Activated T-helper 2 cell treated with anti-CD3 and anti-CD28 coated beads, Interferon-gamma antibody, Interleukin-2, Interleukin-4, amounts not matched to agents 10 μg/mL and 5 μg/mL and 100 μg/mL, durations not matched to agents 14 hours and 24 hours and 36 hours (primary cell): ENCODE data around the gene CHST8. TPM values are rescaled to one million over a fixed set of nuclear protein-coding genes. Genes with fewer than 3 reads are reported as not detected.

ENCODE experiments used
- DNase-seq: peaks from one replicate; pipeline ENCODE4 v3.0.0; 2021; ENCODE audit warnings: low spot score
- H3K27ac Mint-ChIP-seq: one replicate; pipeline ENCODE4 v1.8.0; 2021; ENCODE audit warnings: mixed read lengths
- H3K27me3 Mint-ChIP-seq: one replicate; pipeline ENCODE4 v1.8.0; 2021; ENCODE audit warnings: low read depth, mixed read lengths
- H3K36me3 Mint-ChIP-seq: one replicate; pipeline ENCODE4 v1.8.0; 2021; ENCODE audit warnings: low read depth, mixed read lengths
- H3K4me1 Mint-ChIP-seq: one replicate; pipeline ENCODE4 v1.8.0; 2021; ENCODE audit warnings: low read depth, mixed read lengths
- H3K4me3 Mint-ChIP-seq: one replicate; pipeline ENCODE4 v1.8.0; 2021; ENCODE audit warnings: low read depth, mild to moderate bottlenecking, moderate library complexity, mixed read lengths
- H3K9me3 Mint-ChIP-seq: one replicate; pipeline ENCODE4 v1.8.0; 2021; ENCODE audit warnings: mixed read lengths
- intact Hi-C: fragments of 100-400 bp; cut with micrococcal nuclease; formaldehyde crosslinking; loops from one replicate; pipeline ENCODE4 v1.15.1; 2023
- total RNA-seq: library from RNA; stranded (reverse); gene quantifications from 2 replicates; pipeline ENCODE4 v1.2.3, GENCODE V29; 2022

The CHST8 gene
- total RNA-seq, 1 donor from 2014 or later: not detected

GRCh38 chr19:33673258-33673875 is 51.6 kb downstream of the CHST8 start:
- H3K36me3 Mint-ChIP-seq: no peaks in the 10 kb centered on the region
- H3K27ac Mint-ChIP-seq: no peak overlapping the region
- no peaks in the 10 kb centered on the region for H3K9me3 Mint-ChIP-seq
- no peak for DNase-seq
- intact Hi-C loops: no loop called here
- H3K27me3 Mint-ChIP-seq: no peaks in the 10 kb centered on the region
- no peaks in the 10 kb centered on the region for H3K4me1 Mint-ChIP-seq
- no peak overlapping the region for H3K4me3 Mint-ChIP-seq

GRCh38 chr19:33673996-33674625 is 52.4 kb downstream of the CHST8 start:
- Mint-ChIP-seq H3K4me1 (no peaks in the 10 kb centered on the region), H3K36me3 (no peaks in the 10 kb centered on the region), H3K27ac (no peak overlapping the region), H3K27me3 (no peaks in the 10 kb centered on the region), H3K9me3 (no peaks in the 10 kb centered on the region), H3K4me3 (no peak overlapping the region)
- intact Hi-C loops: no loop called here
- no peak for DNase-seq

GRCh38 chr19:33674626-33675367 is 53.0 kb downstream of the CHST8 start:
- intact Hi-C loops: no loop called here
- DNase-seq: no peak
- Mint-ChIP-seq H3K27me3 (no peaks in the 10 kb centered on the region), H3K9me3 (no peaks in the 10 kb centered on the region), H3K4me3 (no peak overlapping the region), H3K36me3 (no peaks in the 10 kb centered on the region), H3K4me1 (no peaks in the 10 kb centered on the region), H3K27ac (no peak overlapping the region)

- H3K4me3 Mint-ChIP-seq: no peak overlapping the region
- H3K27me3 Mint-ChIP-seq: no peaks in the 10 kb centered on the region
- intact Hi-C loops: no loop called here
- H3K9me3 Mint-ChIP-seq: no peaks in the 10 kb centered on the region
- H3K27ac Mint-ChIP-seq: no peak overlapping the region
- no peaks in the 10 kb centered on the region for H3K4me1 Mint-ChIP-seq
- no peaks in the 10 kb centered on the region for H3K36me3 Mint-ChIP-seq
- DNase-seq: no peak
Measured at GRCh38 chr19:33675501-33676124, 53.9 kb downstream of the CHST8 start.

- DNase-seq: no peak
- Mint-ChIP-seq H3K27ac (no peak overlapping the region), H3K27me3 (no peaks in the 10 kb centered on the region), H3K4me1 (no peaks in the 10 kb centered on the region), H3K36me3 (no peaks in the 10 kb centered on the region), H3K4me3 (no peak overlapping the region), H3K9me3 (no peaks in the 10 kb centered on the region)
- intact Hi-C loops: no loop called here
Measured at GRCh38 chr19:33676999-33677665, 55.4 kb downstream of the CHST8 start.

- H3K27me3 Mint-ChIP-seq: no peaks in the 10 kb centered on the region
- no peaks in the 10 kb centered on the region for H3K9me3 Mint-ChIP-seq
- H3K36me3 Mint-ChIP-seq: no peaks in the 10 kb centered on the region
- intact Hi-C loops: no loop called here
- H3K4me1 Mint-ChIP-seq: no peaks in the 10 kb centered on the region
- no peak for DNase-seq
- no peak overlapping the region for H3K4me3 Mint-ChIP-seq
- H3K27ac Mint-ChIP-seq: no peak overlapping the region
Measured at GRCh38 chr19:33677745-33678426, 56.1 kb downstream of the CHST8 start.

- intact Hi-C loops: no loop called here
Measured at GRCh38 chr19:33678796-33679585, 57.2 kb downstream of the CHST8 start.

GRCh38 chr19:33679696-33680095 is 57.9 kb downstream of the CHST8 start:
- no peaks in the 10 kb centered on the region for H3K9me3 Mint-ChIP-seq
- no peaks in the 10 kb centered on the region for H3K4me1 Mint-ChIP-seq
- intact Hi-C loops: no loop called here
- DNase-seq: no peak
- peaks cover 3% of the 10 kb centered on the region for H3K27me3 Mint-ChIP-seq
- H3K4me3 Mint-ChIP-seq: no peak overlapping the region
- H3K36me3 Mint-ChIP-seq: no peaks in the 10 kb centered on the region
- H3K27ac Mint-ChIP-seq: no peak overlapping the region

More at GRCh38 chr19:33678796-33679585, 57.2 kb downstream of the CHST8 start:
- DNase-seq: no peak
- H3K27me3 Mint-ChIP-seq: no peaks in the 10 kb centered on the region
- no peaks in the 10 kb centered on the region for H3K9me3 Mint-ChIP-seq
- H3K4me1 Mint-ChIP-seq: no peaks in the 10 kb centered on the region
- H3K36me3 Mint-ChIP-seq: no peaks in the 10 kb centered on the region
- H3K27ac Mint-ChIP-seq: no peak overlapping the region
- no peak overlapping the region for H3K4me3 Mint-ChIP-seq

- Mint-ChIP-seq H3K4me3 (no peak overlapping the region), H3K36me3 (no peaks in the 10 kb centered on the region), H3K9me3 (no peaks in the 10 kb centered on the region), H3K4me1 (no peaks in the 10 kb centered on the region), H3K27ac (no peak overlapping the region), H3K27me3 (peaks cover 3% of the 10 kb centered on the region)
- intact Hi-C loops: no loop called here
- DNase-seq: no peak
Measured at GRCh38 chr19:33681081-33681680, 59.4 kb downstream of the CHST8 start.

- no peaks in the 10 kb centered on the region for H3K4me1 Mint-ChIP-seq
- H3K9me3 Mint-ChIP-seq: no peaks in the 10 kb centered on the region
- DNase-seq: no peak
- peaks cover 3% of the 10 kb centered on the region for H3K27me3 Mint-ChIP-seq
- H3K4me3 Mint-ChIP-seq: no peak overlapping the region
- H3K27ac Mint-ChIP-seq: no peak overlapping the region
- intact Hi-C loops: no loop called here
- no peaks in the 10 kb centered on the region for H3K36me3 Mint-ChIP-seq
Measured at GRCh38 chr19:33683881-33684537, 62.3 kb downstream of the CHST8 start.

GRCh38 chr19:33684538-33685232 is 62.9 kb downstream of the CHST8 start:
- no peaks in the 10 kb centered on the region for H3K9me3 Mint-ChIP-seq
- no peaks in the 10 kb centered on the region for H3K36me3 Mint-ChIP-seq
- peaks cover 3% of the 10 kb centered on the region for H3K27me3 Mint-ChIP-seq
- intact Hi-C loops: no loop called here
- no peak for DNase-seq
- H3K4me1 Mint-ChIP-seq: no peaks in the 10 kb centered on the region
- no peak overlapping the region for H3K4me3 Mint-ChIP-seq
- no peak overlapping the region for H3K27ac Mint-ChIP-seq
